ENCODE data around the gene CD109. TPM values are rescaled to one million over a fixed set of nuclear protein-coding genes. Genes with fewer than 3 reads are reported as not detected.

CD109 gene
- total RNA-seq, 1 donor from 2014 or later, result 14.3 TPM

DNA sequence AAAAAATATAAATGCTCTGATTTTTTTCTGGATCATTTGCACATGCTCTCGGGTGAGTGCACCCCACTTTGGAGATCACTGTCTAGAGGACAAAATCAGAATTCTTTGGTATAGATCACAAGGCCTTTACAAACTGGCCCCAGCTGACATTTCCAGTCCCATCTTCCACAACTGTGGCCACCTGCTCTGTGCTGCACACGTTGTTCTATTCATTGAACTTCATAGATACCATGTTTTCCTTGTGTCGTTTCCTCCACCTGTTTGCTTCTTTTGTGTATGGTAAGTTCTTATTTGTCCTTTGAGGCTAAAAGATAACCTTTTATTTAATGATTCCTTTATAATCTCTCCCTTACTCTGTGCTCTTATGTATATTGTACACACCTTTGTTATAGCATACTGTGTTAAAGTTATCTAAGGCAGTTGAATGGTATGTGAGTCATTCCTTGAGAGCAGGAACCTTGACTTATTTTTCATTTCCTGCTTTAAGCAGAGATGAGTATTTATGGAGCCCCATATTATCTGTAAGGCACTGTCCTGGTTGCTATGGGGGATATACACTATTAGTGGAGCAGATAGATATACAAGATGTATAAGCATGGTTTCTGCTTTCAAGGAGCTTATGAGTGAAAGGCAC, 30.2 kb upstream of the CD109 start:
- H3K27me3 Mint-ChIP-seq (ENCODE audit: unreplicated experiment), result peaks cover 40% of the 10 kb centered on the region

GRCh38 chr6:73666393-73666792, 29.6 kb upstream of the CD109 start:
- H3K4me3 Mint-ChIP-seq (ENCODE audit: unreplicated experiment), result no peak overlapping the region
- DNase-seq (ENCODE audit: extremely low spot score, unreplicated experiment), result no peak
- no peaks in the 10 kb centered on the region for H3K36me3 Mint-ChIP-seq (ENCODE audit: unreplicated experiment)
- peaks cover 45% of the 10 kb centered on the region for H3K27me3 Mint-ChIP-seq (ENCODE audit: unreplicated experiment)
- no peak overlapping the region for H3K27ac Mint-ChIP-seq (ENCODE audit: unreplicated experiment)
- no peaks in the 10 kb centered on the region for H3K9me3 Mint-ChIP-seq (ENCODE audit: unreplicated experiment)
- TF ChIP-seq, protein P1, sequence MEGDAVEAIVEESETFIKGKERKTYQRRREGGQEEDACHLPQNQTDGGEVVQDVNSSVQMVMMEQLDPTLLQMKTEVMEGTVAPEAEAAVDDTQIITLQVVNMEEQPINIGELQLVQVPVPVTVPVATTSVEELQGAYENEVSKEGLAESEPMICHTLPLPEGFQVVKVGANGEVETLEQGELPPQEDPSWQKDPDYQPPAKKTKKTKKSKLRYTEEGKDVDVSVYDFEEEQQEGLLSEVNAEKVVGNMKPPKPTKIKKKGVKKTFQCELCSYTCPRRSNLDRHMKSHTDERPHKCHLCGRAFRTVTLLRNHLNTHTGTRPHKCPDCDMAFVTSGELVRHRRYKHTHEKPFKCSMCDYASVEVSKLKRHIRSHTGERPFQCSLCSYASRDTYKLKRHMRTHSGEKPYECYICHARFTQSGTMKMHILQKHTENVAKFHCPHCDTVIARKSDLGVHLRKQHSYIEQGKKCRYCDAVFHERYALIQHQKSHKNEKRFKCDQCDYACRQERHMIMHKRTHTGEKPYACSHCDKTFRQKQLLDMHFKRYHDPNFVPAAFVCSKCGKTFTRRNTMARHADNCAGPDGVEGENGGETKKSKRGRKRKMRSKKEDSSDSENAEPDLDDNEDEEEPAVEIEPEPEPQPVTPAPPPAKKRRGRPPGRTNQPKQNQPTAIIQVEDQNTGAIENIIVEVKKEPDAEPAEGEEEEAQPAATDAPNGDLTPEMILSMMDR (IDR thresholded peaks at IDR 0.05), result no peak
- H3K4me1 Mint-ChIP-seq (ENCODE audit: unreplicated experiment), result peaks cover 5% of the 10 kb centered on the region

More for the DNA sequence above, 30.2 kb upstream of the CD109 start:
- H3K4me1 Mint-ChIP-seq (ENCODE audit: unreplicated experiment), result peaks cover 5% of the 10 kb centered on the region
- TF ChIP-seq, protein P1 (IDR thresholded peaks at IDR 0.05), result no peak
- H3K36me3 Mint-ChIP-seq (ENCODE audit: unreplicated experiment), result no peaks in the 10 kb centered on the region
- no peak overlapping the region for H3K27ac Mint-ChIP-seq (ENCODE audit: unreplicated experiment)
- no peak overlapping the region for H3K4me3 Mint-ChIP-seq (ENCODE audit: unreplicated experiment)
- DNase-seq (ENCODE audit: extremely low spot score, unreplicated experiment), result no peak
- H3K9me3 Mint-ChIP-seq (ENCODE audit: unreplicated experiment), result no peaks in the 10 kb centered on the region

DNA sequence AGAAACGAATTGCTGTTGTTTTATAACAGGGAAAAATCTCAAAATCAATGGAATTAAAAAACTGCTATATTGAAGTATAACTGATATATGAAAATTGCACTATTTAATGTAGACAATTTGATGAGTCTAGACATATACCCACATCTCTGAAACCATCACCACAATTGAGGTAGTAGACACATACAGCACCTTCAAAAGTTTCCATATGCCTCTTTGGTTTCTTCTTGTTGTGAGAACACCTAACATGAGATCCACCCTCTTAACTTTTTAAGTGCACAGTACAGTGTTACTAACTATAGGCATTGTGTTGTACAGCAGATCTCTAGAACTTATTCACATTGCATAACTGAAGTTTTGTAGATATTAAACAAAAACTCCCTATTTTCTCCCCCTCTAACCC, 28.2 kb upstream of the CD109 start:
- DNase-seq (ENCODE audit: extremely low spot score, unreplicated experiment), result no peak
- H3K4me1 Mint-ChIP-seq (ENCODE audit: unreplicated experiment), result peaks cover 5% of the 10 kb centered on the region
- TF ChIP-seq, protein P1 (IDR thresholded peaks at IDR 0.05), result no peak

GRCh38 chr6:73669005-73669404, 27.0 kb upstream of the CD109 start:
- no peaks in the 10 kb centered on the region for H3K36me3 Mint-ChIP-seq (ENCODE audit: unreplicated experiment)
- TF ChIP-seq, protein P1 (IDR thresholded peaks at IDR 0.05), result no peak
- H3K27ac Mint-ChIP-seq (ENCODE audit: unreplicated experiment), result no peak overlapping the region
- no peak for DNase-seq (ENCODE audit: extremely low spot score, unreplicated experiment)
- peaks cover 5% of the 10 kb centered on the region for H3K4me1 Mint-ChIP-seq (ENCODE audit: unreplicated experiment)
- no peaks in the 10 kb centered on the region for H3K9me3 Mint-ChIP-seq (ENCODE audit: unreplicated experiment)
- no peak overlapping the region for H3K4me3 Mint-ChIP-seq (ENCODE audit: unreplicated experiment)
- H3K27me3 Mint-ChIP-seq (ENCODE audit: unreplicated experiment), result peaks cover 42% of the 10 kb centered on the region

More for the DNA sequence above, 28.2 kb upstream of the CD109 start:
- no peak overlapping the region for H3K4me3 Mint-ChIP-seq (ENCODE audit: unreplicated experiment)
- no peak overlapping the region for H3K27ac Mint-ChIP-seq (ENCODE audit: unreplicated experiment)
- H3K27me3 Mint-ChIP-seq (ENCODE audit: unreplicated experiment), result peaks cover 45% of the 10 kb centered on the region
- H3K36me3 Mint-ChIP-seq (ENCODE audit: unreplicated experiment), result no peaks in the 10 kb centered on the region
- no peaks in the 10 kb centered on the region for H3K9me3 Mint-ChIP-seq (ENCODE audit: unreplicated experiment)

DNA sequence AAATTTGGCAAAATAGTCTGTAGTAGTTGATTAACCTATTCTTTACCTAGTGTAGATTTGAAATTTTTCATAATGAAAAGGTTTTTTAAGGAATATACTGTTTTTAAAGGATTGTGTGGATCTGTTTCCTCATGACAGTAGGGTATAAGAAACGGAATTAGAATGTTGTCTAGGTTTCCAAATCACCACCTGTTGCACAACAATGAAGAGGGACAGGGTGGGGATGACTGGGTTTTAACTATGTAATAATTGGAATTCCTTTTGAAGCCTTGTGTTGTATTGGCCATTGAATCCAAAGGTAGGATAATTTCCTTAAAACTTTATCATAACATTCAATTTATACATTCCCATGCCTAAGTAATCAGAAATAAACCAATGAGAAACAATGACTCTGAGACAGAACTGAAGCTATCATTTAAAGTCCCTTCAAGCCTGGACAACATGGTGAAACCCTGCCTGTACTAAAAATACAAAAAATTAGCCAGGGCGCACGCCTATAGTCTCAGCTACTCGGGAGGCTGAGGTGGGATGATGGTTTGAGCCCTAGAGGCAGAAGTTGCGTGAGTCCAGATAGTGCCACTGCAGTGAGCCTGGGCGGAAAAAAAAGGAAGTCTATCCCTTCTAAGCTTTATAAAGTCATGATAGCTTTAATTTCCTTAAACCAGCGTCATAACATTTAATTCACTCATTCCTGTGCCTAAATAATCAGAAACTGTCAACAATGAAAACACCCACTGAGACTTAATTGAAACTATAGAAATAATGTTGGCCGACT, 23.9 kb upstream of the CD109 start:
- Mint-ChIP-seq H3K9me3 (ENCODE audit: unreplicated experiment) (no peaks in the 10 kb centered on the region), H3K27me3 (ENCODE audit: unreplicated experiment) (peaks cover 30% of the 10 kb centered on the region), H3K4me3 (ENCODE audit: unreplicated experiment) (no peak overlapping the region), H3K27ac (ENCODE audit: unreplicated experiment) (no peak overlapping the region), H3K4me1 (ENCODE audit: unreplicated experiment) (peaks cover 5% of the 10 kb centered on the region), H3K36me3 (ENCODE audit: unreplicated experiment) (no peaks in the 10 kb centered on the region)
- TF ChIP-seq, protein P1 (IDR thresholded peaks at IDR 0.05), result no peak
- DNase-seq (ENCODE audit: extremely low spot score, unreplicated experiment), result no peak
